HG03565 (cell line): ENCODE measurements around the gene BICC1.

ENCODE experiments used
- ATAC-seq: cut with Tn5 transposase; IDR thresholded peaks from one replicate; pipeline ENCODE4 v1.9.1; 2021; ENCODE audit warnings: mild to moderate bottlenecking, moderate library complexity; ENCODE audit not compliant: unreplicated experiment

BICC1 gene

DNA sequence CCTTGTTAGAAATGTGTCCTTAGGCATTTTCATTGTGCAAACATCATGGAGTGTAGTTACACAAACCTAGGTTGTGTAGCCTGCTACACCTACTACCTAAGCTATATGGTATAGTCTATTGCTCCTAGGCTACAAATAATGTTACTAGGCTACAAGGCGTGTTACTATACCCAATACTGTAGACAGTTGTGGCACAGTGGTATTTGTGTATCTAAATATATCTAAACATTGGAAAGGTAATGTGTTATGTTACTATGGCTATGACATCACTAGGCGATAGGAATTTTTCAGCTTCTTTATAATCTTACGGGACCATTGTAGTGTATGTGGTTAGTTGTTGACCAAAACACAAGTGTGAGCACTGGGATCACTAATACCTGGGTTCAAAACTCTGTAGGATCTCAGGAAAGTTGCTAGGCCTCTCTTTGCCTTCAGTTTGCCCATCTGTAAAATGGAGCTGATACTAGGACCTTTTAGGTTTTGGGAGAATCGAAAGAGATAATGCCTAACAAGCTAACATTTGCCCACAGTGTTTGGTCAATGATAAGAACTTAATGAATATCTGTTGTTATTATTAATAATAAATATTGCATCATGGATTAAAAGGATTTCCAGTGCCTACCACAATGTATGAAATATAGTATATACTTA, 2.7 kb downstream of the BICC1 start:
- no peak for ATAC-seq

DNA sequence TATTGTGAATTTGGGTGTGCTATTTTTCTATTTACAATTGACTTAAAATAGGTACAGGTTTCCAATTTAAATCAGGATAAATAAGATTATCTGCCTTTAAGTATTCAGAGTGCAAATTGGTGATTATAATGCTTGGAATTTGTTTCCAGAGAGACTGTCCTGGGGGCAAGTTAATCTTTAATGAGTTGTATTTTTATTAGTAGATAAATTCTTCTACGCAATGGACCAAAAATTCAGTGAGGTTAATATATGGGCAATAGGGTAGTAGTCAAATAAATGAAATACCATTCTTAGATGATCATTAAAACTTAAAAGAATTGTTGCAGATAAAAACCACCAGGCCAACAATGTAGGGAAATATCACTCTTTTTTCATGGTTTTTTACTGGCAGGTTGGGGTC, 3.4 kb downstream of the BICC1 start:
- ATAC-seq = no peak

DNA sequence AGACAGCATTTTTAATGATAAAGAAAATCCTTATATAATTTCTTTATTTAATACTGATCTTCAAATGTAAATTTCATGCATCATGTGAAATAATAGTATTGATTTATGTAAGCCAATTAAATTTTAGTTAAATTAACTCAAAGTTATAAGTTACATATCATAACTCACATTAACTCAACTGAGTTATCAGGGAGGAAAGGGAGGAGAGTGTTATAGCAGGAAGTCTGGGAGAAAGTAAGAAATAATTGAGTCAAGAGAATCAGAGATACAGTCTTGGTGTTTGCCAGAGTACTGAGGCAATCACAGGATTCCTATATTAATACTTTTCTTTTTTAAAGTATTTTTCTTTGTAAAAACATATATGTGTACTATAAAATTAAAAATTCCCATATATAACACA, 4.0 kb downstream of the BICC1 start:
- no peak for ATAC-seq

DNA sequence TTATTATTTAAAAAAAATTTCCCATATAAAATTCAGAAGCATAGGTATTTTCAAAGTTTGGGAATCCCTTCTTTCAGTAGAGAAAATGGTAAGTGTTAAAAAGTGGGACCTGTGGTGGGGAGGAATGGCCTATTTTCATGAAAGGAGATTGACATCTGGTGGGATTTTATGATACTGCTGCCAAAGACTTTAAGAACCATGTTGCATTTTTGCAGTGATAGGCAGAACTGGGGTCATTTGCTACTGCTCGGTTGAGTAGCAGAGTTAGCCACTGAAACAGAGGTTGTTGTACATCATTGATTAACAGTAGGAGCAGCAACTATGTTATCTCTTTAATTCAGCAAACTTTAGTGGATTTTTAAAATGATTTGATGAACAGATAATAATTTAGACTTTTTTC, 4.4 kb downstream of the BICC1 start:
- ATAC-seq = no peak

DNA sequence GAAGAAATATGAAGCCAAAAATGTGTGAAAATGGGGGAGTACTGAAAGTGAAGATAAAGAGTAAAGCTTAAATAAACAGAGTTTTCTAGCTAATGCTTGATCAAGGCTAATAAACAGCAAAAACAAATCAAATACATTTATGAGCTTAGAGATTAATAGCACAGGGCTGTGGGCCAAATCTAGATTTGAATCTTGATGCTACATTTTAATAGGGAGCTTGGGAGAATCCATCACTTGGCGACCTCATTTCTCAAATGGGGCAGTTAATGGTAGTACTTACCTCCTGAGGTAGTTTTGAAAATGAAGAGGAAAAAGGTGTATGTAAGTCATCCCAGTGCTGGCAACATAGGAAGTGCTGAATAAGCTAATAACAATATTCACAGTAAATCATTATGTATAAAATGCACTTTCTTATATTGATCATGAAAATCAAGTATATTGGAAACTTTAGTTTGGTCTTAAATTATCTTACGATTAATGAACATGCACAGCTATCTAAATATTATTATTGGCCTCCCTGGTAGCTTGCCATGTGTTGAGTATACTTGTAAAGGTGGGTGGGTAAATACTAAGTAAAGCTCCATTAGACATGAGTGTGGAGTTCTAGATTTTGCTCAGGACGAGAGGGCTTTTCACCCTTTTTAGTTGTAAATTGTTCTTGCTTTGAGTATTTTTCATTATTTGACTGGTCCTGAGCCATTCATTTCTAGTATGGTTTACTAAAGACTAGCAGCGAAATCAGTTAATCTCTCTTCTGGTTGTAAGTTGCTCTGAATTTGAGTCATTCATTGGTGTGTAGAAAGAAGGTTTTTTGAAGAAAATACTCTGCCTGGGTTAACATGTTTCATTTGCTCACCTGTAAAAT, 5.1 kb downstream of the BICC1 start:
- ATAC-seq = peak; percentile 74

DNA sequence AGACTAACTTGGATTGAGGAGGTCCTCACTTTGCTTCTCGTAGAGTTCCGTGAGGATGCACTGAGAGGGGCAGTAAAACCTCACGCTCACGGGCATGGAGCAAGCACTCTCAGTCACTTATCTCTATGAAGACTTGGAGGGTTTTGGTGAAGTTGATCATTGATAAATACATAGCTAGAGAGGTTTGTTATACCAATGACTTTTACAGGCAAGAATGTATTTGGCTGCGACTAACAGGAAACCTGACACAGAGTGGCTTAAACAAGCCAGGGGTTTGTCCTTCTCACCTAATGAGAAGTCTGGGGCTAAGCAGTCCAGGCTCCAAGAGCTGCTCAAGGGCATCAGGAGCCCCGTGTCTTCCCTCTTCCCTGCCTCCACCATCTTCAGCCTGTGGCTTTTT, 6.1 kb downstream of the BICC1 start:
- ATAC-seq = no peak

DNA sequence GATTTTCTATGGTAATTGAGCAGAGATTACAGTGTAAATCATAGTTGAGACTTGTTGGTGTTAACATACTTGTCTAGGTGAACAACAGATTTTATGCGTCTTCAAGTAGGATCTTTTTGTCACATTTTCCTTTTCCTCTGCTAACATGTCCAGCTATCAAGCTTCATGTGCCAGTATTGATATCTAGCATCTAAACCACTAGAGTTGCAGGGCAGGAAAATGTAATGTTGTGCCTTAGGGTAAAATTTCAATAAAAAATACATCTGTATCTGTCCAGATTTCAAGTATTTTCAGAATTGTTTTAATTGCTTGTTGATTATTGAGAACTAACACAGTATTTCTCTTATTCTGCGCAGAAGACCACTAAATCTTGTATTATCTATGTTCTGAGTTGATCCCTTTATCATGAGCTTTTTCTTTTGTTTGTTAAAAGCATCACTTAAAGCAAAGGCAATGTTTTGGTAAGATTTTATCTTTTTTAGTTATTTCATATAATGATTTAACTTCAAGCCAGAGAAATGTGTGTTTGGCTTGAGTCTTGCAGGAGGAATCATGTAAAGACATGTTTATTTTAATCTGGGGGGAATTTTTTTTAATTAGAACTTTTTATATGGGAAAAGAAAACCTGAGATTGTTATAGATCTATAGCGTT, 16.5 kb downstream of the BICC1 start:
- no peak for ATAC-seq

DNA sequence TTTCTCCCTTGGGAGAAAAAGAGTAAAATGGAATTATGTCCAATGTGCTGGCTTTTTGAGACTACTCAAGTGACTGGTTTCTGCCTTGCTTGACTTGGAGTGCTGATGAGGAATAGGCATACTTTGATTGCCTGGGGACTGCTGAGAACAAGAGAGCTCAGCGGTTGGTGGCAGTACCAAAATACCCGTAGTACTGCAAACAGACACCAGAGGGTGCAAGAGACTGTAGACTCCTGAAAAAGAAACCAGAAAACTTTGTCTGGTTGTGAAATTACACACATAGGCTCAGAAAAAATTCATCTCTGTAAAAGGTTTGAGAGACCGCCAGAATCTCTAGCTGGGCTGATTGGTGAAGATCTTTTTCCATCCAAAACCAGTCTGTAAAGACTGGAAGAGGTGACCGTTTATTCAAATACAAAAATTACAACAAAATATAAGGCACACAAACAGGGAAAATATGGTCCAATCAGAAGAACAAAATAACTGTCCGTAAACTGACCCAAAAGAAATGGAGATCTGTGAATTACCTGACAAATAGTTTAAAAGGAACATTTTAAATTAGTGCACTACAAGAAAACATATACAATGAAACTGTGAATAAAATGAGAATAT, 18.5 kb downstream of the BICC1 start:
- peak; percentile 98 for ATAC-seq

DNA sequence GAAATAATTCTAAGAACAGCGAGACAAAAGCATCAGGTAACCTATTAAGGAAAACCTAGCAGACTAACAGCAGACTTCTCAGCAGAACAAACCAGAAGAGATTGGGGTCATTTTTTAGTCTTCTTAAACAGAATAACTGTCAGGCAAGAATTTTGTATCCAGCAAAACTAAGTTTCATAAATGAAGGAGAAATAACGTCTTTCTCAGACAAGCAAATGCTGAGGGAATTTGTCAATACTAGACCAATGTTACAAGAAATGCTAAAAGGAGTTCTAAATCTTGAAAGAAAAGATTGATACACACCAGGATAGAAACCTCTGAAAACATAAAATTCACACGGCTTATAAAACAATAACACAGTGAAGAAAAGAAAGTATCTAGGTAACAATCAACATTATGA, 22.6 kb downstream of the BICC1 start:
- no peak for ATAC-seq

DNA sequence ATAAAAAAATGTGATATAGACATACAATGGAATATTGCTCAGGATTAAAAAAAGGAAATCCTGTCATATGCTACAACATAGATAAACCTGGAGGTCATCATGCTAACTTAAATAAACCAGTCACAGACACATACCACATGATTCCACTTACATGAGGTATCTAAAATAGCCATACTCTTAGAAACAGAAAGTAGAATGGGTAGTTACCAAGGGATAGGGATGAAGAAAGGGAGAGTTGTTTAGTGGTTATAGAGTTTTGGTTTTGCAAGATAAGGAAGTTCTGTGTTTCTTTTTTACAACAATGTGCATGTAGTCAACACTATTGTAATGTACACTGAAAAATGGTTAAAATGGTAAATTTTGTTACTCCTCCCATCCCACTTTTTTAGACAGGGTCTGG, 30.5 kb downstream of the BICC1 start:
- ATAC-seq = no peak

DNA sequence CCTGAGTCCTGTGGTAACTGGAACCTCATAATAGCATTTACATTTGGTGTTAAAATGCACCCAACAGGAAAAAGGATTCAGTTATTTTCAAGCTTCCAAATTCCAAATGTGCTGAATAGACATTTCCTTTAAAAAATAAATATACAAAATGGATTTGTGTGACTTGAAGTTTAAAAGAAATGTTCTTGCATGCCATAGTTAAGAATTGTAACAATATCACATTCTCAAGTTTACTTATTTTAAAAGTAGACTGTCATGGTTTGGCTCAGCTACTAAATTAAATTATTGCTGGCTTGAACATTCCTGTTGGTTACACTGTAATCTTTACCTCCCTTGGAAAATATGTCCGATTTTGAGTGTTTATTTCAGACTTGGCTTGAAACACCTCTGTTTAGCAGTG, 31.5 kb downstream of the BICC1 start:
- no peak for ATAC-seq

DNA sequence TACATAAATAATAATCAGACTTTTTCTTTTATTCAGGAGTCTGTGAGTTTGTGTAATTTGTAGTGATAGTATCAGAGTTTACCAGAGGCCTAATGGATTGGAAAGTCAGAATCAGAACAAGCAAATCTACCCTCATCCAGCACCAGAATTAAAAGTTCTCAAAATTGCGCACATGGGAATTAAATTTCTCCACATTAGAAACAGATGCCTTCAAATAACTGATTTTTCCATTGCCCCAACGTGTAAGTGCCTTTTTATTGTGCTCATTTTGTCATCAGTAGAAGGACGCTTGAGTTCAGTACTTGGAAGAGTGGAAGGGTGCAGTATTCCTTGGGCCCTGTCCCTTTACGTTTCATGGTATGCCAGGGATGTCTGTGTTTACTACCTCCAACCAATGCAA, 32.8 kb downstream of the BICC1 start:
- no peak for ATAC-seq

DNA sequence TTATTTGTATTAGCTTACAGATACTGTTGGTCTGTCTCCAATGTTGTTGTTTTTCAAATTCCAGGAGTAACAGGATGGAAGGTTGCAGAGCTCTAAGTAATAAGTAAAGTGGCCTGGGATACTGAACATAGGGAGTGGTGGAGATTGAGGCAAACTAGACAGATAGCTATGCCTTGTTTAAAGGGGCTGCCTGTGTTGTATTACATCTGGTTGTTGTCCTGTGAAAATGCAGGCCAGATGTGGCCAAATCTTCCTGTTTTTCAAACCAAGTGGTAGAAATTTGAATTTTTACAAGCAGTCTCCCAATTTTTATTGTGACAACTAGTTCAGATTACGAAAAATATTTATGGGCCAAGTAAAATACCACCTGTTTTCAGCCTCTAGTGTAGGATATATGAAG, 33.5 kb downstream of the BICC1 start:
- ATAC-seq = no peak

DNA sequence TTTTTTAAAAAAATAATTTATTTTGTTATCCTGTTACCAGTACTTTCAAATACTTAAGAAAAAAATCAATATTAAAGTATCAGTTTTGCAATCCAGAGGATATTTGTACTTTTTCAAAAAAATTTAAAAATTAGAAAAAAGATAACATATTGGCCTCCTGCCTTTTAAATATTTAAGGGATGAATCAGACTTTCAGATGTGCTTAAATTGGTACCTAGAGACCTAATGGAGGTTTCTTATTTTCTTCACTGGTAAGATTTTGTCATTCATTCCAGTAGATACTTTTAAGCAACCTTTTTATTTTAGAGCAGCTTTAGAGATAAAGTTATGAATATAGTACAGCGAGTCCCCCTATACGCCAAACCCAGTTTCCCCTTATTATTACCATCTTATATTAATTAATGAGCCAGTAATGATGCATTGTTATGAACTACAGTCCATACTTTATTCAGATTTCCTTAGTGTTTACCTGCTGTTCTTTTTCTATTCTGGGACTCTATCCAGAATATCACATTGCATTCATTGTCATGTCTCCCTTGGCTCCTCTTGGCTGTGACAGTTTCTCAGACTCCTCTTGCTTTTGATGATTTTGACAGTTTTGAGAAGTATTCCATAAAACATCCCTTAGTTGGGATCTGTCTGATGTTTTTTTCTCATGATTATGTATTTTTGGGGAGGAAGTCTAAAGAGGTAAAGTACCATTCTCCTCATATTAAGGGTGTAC, 34.2 kb downstream of the BICC1 start:
- no peak for ATAC-seq

DNA sequence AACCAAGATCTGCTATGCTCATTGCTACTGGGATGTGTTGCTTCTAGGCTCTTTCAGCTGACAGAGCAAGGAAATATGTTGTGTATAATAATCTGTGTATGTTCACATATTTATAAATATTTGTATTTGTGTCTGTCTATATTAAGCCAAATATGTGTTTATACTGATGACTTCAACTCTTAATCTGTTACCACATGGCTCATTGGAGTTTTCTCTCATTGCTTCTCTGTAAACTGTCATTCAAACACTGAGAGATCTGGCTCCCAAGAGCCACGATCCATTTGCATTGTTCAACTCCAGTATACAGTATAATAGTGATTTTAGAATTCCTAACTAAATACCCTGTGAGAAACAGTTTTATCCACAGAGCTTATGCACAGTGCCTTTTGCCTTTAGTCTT, 35.3 kb downstream of the BICC1 start:
- ATAC-seq = no peak

DNA sequence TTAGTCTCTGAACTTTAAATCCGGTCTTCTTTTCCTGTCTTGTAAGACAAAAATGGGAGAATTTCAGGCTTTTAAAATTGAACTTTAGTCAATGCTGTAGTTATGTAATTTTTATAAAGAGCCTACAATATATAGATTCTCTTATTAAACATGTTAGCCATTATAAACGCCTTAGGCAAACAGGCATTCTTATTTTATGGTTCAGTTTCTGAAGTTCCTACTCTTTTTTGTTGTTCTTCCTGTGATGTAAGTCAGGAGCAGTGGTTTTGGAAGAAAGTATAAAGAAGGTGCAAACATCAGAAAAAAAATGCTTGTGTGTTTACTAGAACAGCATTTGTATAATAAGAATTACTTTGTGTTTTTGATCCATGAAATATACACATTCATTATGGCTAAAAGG, 41.6 kb downstream of the BICC1 start:
- no peak for ATAC-seq

DNA sequence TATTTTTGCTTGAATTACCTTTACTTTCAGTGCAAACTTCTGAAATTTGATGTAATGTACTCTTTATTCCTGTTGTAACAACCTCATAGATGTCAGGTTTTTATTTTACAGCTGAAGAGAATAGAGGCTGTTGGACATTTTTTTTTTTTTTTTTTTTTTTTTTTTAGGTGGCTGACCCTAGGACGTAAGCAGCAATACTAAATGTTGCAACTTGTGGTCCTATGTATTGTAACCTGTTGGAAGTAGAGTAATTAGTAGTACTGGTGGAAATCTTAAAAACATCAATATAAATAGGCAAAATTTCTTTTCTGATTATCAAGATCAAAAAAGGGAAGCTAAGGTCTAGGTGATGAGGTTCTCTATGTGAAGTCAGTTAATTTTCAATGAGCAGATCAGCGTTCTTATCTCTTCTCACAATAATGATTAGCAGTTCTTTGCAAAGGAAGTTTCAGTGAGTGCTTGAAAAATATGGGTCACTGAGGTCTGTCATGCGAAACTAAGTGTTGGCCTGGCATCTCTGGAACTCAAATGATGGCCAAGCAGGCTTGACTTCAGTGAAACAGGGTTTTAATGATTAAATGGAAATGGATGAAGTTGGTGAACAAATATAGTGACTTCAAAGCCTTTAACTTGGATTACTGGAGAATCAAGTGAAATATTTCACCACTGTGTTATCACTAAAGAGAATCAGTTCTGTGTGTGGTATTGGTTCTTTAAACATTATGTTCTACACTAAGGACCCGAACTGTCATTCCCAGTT, 42.7 kb downstream of the BICC1 start:
- ATAC-seq = no peak

DNA sequence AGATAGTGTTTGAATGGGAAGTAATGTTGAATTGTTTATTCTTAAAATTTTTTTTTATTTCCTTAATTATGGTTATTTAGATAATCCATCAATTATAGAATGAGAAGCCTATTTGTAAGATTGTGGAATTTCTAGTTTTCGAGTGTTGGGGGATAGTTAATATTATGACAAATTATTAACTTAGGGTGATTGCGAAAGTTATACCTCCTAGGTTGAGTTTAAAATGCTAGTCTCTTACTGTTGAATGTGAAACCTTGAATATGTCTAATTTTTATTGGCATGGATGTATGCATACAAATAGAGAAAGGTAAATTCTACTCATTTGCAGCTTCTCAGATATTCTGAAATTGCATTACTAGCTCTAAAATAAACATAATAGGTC, 43.2 kb downstream of the BICC1 start:
- ATAC-seq = no peak

DNA sequence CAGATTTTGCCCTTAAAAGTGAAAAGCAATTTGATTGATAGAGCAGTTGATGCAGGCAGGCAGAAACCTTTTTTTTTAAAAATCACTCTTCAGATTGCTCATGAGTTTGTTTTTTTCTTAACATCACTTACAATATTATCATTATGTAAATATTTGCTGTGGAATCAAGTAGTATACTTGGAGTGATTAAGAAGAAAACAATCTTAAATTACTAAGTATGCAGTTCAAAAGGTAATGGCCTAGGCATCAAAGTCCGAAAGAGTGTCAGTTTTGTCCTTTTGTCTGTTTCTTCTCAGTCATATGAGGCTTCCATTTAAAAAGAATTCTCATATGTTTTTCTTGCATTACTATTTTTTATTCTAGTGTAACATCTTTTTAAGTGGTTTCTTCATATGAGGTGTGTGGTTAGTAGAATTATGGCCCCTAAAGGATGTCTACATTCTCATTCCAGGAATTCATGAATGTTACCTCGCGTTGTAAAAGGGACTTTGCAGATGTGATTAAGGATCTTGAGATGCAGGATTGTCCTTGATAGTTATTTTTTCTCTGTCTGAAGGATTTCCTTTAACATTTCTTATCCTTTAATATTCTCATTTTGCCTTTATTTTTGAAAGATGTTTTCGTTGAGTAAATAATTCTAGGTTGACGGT, 44.0 kb downstream of the BICC1 start:
- no peak for ATAC-seq

DNA sequence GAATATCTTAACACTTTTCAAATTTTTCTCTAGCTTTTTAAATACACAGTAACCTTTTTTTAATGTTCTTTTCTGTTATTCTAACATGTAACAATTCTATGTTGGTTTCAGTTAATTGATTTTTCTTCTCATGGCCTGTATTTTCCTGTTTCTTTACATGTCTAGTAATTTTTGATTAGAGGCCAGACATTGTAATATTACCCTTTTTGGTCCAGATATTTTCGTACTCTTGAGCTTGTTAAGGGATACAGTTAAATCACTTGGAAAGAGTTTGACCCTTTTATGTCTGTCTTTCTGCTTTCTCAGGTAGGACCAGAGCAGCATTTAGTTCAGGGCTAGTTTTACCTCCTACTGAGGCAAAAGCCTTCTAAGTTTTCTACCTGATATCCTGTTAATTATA, 45.0 kb downstream of the BICC1 start:
- ATAC-seq = no peak
